ENCODE measurements around the gene PPM1L.
"Not testable (repeated sequence)": the region's sequence is repeated elsewhere in the genome, so short reads cannot be mapped to it uniquely, and the experiment has no call there.

Gene PPM1L

DNA sequence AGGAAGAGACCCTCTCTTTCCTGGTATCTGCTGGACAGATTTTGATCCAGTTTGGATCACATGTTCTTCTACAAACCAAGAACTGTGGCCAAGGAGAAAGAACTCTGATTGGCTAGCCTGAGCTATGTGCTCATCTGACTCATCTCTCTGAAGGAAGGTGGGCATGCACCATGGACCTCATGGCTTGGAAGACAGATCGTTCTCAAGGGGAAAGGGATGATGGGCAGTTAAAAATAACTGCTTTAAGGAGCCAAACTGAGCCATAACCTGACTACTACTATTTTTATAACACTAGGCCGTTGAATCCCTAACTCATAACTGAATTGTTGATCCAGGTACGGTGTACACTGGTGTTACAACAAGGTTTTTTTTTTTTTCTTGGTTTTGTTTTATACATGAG is 236.7 kb downstream of the PPM1L start:
- DNase-seq: no peak

DNA sequence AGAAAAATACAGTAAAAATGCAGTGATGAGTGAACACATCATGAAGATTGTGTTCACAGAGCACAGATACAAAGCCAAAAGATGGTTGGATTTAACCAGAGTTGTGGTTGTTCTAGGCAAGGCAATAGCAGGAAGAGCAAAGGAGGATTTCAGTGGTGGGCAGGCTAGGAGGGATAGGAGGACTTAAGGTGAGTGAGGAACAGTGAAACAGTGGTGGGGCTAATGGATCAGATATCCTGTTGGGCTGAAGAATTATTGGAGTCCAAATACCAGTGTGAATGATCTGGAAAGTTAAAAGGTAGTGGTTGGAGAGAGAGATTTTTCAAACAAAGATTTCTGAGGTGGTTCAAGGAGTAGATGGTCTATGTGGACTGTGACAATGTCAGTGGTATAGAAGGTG is 240.8 kb downstream of the PPM1L start:
- no peak for DNase-seq

DNA sequence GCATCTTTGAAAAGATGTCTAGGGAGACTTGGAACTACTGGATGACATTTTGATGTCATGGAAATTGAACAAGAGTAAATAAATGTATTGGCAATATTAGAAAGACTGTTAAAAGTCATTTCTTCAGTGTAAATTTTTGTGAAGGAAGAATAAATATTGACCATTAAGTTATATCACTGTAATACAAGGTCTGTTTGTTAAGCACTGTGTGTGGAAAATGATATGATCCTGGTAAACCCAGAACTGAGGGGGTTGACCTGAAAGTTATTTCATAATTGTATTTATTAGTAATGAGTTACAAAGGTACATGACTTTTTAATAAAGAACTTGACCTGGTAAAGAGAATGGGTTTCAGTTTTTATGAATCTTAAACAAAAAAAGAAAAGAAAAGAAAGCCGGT is 242.6 kb downstream of the PPM1L start:
- DNase-seq: no peak

DNA sequence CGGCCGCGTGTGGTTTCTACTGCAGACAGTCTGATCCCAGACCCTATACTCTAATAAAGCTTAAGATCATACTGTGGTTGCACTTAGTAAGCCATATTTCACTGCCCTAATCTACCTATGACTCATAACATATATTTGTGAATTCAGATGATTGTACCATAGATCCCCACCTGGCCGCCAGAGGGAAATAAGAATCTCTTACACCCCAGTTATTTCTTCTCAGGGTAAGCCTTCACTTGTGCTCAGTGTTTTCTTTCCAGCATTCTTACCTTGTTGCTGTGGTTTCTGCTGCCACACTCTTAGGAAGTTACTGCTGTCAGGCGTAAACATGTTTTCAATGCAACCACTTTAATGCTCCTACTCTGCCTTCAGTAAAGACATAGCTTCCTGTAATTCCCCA is 243.2 kb downstream of the PPM1L start:
- DNase-seq: no peak

DNA sequence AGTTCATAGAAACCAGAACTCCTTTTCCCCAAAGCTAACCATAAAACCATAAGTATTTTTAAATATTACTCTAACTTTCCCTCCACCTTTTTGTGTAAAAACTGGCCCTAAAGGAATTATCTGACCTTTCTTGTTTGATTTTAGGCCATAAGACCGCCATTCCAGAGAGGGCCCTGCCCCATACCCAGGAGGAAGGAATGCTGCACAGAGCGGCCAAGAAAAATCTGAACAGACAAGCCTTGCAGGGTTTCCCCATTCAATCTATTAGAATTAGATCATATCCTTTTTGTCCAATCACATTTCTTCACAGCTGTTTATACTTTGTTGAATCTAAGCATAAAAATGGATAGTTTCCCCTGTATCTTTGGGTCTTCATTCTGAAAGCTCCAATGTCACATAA is 252.1 kb downstream of the PPM1L start:
- DNase-seq: no peak

DNA sequence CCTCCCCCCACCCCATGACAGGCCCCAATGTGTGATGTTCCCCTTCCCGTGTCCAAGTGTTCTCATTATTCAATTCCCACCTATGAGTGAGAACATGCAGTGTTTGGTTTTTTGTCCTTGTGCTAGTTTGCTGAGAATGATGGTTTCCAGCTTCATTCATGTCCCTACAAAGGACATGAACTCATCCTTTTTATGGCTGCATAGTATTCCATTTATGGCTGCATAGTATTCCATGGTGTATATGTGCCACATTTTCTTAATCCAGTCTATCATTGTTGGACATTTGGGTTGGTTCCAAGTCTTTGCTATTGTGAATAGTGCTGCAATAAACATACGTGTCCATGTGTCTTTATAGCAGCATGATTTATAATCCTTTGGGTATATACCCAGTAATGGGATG is 254.1 kb downstream of the PPM1L start:
- not testable (repeated sequence) for DNase-seq

DNA sequence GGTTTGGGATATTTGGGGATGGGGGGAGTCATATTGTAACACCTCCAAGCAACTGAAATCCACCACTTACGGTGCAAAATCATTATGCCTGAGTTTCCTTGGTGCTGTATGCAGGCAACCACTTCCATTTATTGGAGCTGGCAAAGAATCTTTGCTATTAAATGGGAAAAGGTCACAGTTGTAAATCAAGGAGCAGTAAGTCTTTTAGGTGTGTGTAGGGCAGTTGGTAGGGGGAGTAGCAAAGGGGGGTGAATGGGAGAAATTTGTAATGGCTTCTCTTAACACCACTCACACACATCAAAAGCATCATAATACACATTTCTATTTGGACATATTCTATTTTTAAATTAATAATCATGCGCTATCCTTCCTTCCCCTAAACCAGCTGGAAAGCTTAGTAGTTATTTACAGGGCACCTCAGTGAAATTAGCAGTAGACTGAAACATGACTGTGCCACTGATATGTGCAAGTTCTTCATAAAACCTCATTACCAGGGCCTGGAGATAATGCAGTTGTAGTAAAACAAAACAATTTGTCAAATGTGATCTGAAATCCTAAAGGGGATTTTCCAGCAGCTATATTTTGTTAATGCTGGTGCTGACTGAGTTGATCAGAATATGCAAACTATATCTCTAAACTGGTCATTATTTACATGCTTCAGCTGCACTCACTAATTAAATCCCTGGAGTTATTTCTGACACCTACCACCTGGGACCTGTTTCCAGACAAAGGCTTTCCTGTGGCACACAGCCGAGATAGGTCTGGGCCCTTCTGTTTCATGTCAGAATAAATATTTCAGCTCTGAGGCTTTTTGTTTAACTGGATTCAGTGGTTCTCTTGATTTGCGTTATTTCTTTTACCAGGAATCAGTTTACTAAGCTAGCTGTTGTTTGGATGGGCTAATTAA is 259.1 kb downstream of the PPM1L start:
- no peak for DNase-seq

DNA sequence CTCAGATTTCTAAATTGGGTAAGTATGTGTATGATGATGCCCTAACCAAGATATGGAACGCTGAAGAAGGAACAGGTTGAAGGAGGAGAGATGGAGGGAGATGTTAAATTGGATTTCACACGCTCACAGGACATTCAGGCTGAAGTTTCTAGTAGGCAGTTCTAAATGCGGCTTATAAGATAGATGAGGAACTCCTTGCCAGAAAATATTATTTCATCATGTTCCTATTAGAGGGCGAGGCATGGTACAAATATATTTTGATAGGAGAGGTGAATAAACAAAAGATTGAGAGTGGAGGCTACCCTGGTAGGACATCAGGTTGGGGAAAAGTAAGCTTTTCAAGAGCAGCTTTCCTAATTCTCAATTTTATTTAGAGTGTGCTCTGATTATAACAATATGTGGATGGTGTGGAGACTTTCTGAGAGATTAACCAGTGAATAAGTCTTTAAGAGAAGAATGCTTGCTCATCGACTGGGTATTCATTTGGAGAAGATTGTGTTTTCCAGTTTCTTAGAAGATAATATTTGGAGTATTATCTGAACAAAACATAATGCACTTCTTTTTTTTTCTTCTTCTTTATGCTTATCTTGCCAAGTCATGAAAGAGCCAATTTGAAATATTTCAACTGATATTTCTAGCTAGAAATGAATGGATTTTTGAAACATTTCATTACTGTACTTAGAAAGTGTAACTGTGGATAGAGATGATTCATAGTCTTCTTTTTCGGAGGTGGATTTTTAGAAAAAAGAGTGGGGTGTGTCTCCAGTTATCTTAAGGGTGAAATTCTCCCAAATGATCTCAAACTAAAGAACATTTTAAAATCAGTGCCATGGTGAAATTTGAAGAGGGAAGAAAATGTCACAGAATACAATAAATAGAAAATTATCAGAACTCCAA is 260.6 kb downstream of the PPM1L start:
- no peak for DNase-seq

DNA sequence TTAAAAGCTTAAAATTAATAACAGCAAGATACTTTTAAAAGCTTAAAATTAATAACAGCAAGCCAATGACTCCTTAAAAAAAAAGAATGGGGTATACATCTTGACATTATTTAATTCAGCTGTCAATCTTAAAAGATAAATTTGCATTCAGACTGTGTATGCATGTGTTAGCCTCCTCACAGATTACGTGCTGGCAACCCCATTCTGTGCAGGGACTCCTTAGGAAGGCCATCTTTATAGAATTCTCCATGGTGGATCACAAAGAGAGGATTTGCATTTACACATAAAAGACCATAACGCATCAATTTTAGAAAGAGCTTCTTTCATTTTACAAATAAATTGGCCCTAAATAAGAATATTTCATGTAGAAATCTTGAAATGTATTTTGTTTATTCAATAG is 261.9 kb downstream of the PPM1L start:
- no peak for DNase-seq

DNA sequence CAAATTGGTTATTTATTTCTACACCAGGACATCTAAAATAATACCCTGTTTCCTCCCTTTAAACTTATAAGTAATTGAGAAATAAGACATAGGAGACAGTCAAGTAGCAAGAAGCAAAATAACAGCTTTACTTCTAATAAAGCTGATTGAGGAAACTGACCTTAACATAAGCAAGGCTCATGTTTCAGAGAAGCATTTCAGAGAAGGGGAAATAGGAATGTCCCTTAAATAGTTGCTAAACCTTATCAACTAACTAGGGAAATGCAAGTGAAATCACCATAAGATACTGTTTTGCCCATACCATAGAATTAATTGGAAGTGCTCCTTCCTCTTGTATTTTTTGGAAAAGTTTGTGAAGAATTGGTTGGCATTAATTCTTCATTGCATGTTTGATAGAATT is 264.2 kb downstream of the PPM1L start:
- no peak for DNase-seq

DNA sequence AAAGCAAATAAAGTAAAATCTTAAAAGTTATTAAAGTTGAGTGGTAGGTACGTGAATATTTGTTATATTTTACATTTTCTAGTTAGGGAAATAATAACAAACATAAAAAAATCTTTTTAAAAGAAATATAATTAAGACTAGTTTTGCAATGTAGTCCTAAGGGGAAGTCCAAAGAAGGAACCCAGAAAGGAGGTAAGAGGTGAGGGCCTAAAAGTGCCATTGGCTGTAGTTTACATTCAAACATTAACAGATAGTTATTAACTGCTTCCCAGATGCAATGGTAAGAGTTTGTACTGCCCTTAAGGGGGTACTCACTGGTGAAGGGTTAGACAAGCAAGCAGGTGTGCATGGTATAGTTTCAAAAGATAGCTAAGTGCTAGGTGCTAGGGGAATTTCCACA is 269.9 kb downstream of the PPM1L start:
- no peak for DNase-seq

DNA sequence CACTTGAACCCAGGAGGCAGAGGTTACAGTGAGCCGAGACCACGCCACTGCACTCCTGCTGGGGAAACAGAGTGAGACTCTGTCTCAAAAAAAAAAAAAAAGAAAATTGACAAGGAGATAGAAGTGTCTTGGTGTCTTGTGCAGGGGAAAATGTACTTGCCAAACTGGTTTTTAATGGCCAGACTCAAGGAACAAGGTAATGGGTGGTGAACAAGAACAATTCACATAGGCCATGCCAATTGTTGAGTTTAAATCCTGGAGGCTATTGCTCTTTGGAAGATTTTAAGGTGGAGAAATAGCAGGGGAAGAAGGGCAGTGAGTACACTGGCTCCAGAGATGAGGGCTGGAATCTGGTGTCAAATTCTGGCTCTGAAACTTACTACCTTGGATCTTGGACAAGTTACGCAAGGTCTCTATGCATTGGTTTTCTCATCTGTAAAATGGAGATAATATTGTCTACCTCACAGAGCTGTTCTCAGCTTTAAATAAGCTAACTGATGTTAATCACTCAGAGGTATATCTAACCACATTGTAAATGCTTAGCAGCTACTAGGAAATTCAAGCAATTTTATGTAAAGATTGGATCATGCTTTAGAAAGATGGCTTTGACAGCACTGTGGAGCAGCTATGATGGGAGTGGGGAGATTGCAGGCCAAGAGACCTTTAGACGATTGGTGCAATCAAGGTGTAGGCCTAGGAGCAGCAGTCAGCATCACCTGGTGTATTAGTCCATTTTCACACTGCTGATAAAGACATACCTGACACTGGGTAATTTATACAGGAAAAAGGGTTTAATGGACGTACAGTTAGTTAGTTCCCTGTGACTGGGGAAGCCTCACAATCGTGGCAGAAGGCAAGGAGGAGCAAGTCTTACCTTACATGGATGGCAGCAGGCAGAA is 270.8 kb downstream of the PPM1L start:
- DNase-seq: no peak

DNA sequence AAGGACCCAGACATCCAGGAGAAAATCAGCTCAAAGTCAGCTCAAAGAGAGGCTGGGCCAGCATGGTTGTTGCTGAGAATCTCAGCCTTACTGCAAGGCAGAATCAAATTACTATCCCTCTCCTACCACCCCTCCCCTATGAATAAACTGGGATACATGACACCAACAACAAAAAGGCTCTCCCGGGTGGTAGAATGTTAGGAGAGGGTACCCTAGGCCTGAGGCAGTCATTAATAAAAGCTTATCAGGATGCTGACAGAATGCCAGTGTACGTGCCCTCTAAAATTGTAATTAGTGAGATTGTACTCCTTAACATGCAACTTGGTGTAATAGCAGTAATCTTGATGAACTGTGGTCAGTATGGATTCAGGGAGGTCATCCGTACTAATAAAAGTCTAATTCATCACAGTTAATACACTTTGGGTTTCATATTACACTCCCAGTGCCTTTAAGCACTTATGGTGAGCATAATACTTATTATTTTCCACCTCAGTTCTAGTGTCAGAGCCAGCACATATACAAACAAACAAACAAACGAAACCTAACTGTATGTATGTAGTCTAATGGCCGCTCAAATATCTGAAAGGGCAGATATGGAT is 272.6 kb downstream of the PPM1L start:
- no peak for DNase-seq

DNA sequence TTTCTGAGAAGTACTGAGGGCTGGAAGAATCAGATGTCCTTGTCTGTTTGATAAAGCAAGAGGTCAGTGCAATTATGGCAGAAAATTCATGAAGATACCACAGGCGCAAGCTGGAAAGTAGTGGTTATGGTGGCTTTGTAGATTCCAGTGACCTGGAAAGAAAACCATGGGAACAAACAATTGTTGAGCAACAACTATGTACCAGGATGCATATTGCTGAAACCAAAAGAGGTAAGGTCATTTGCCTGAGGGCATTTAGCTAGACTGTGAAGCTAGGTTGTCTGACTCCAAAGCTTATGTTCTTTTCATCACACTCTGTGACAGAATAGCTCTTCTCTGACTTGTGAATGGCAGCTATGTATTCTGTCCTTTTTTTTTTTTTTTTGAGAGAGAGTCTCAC is 275.1 kb downstream of the PPM1L start:
- DNase-seq: no peak

DNA sequence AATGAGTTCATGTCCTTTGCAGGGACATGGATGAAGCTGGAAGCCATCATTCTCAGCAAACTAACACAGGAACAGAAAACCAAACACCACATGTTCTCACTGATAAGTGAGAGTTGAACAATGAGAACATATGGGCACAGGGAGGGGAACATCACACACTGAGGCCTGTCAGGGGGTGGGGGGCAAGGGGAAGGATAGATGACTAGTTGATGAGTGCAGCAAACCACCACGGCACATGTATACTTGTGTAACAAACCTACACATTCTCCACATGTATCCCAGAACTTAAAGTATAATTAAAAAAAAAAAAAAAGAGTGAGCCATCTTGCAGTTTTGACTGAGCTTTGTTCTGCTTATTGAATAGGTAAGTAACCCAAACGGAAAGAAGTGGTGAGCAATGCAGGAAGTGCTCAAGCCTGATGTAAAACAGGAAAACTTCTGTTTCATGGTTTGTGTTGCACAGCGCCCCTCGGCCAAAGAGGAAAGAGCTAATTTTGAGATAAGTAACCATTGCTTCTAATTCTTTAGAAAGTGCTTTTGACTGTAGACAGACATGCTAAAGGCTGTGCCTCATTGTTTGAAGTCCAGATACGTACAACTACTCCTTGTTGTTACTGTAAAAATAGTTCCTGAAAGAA is 279.0 kb downstream of the PPM1L start:
- not testable (repeated sequence) for DNase-seq

DNA sequence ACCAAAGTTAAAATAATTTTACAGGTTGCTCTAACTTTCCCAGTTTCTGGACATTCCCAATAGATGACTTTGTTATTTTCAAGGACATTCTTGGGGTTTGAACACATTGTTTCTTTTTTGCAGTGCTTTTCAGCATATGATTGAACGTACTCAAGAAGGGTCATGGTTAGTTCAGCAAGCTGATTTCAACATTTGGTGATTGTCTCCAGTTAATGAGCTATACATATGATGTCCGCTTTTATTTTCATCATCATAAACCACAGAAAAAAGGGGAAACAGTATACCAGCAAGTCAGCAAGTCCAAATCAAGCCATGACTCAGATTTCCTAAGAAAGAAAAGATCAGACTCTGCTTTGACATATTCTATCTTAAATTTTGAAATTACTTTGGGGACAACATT is 279.7 kb downstream of the PPM1L start:
- no peak for DNase-seq

DNA sequence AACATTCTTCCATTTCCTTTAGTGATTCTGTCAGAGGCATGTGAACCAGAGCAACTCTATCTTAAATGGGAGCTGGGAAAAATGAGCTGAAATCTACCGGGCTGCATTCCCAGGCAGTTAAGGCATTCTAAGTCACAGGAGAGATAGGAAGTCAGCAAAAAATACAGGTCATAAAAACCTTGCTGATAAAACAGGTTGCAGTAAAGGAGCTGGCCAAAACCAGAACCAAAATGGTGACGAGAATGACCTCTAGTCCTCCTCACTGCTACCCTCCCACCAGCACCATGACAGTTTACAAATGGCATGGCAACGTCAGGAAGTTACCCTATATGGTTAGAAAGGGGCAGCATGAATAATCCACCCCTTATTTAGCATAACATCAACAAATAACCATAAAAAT is 282.7 kb downstream of the PPM1L start:
- DNase-seq: no peak

DNA sequence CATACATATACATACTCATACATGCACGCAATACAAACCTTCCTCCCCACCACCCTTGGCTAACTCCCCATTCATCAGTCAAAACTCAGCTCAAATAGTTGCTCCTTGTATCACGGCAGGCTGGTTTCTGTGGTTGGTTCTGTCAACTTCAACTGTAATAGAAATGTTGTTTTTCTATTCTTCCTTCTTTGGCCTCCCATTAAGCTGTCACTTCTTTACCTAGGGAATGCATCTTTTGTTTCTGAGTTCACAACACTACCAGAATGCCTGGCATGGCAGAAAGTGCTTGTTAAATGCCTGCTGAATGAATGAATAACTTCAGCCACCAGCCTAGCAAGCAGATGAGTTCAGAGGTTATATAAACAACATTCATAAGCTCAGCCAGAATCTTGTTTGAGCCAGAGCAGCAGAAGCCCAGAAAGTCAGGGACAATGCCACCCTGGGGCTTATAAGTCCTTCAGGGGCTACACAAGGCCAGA is 286.0 kb downstream of the PPM1L start:
- no peak for DNase-seq

DNA sequence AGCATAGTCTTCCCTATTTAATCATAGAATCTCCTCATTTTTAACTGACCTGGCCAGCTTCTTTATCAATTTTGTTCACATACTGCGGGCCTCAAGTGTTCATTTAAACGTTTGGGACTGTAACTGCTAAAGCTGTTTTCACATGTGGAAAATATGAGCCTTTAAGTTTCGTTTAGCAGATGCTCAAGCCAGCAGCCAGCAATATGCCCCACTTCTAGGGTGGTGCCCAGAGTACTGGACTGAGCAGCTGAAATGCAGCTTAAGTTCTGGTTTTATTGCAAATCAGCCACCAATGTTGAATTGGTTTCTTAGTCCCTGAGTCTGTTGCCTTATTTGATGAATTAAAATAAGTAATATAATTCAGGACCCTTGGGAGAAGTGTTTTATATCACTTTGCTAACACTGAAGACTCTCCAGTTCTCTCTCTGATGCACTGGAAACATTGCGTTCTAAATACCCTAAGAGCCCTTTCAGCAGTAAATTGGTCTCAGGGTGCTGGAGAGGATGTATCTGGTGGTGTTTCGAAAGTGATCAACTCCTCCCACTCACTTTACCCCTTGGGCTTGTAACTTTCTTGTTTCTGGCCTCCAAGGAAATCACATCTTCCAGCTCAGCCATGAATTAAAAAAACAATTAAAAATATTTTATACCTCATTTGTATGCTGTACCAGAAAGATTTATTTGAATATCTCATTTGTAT is 287.5 kb downstream of the PPM1L start:
- no peak for DNase-seq

DNA sequence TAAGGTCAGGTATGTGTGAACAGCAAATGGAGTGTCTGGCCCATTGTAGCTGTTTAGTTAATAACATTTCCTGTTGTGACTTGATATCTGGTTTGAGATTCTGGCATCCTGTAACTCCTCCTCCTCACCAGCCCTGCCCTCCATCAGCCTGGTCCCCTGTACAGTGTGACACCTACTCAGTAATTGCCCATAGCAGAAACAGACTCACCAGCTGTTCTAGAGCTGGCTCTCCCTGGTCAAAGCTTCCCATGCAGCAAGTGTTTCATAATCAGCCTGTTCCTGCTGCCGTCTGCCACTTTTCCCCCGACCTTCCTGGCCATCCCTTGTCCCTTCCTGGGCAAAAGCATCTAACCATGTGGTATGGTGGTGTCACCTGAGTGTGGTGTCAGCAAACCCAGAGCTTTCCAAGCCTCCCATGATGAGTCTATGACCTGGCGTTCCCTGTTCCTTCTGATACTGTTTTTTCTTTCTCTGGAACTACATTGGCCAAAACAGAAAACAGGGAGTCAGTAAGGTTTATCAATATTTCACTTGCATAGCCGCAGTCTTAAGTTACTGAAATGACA is 293.7 kb downstream of the PPM1L start:
- DNase-seq: no peak

DNA sequence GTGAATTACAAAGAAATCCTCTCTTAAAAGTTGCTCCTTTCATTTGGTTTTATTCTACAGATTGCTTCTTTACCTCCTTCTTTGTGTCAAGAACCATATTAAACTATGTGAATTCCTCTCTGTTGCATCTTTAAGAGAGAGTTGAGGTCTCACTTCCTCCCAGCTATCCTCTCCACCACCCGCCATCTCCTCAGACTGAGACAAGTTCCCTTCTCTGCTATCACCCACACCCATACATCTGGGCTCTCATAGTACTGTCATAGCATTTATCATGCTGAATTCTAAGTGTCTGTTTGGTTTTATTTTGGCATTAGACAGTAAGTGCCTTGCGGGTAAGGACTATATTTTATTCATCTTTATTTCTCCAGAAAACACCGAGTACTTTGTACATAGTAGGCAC is 294.9 kb downstream of the PPM1L start:
- no peak for DNase-seq

Measured in GOT3 (cell line).